ENCODE measurements around the gene SCLT1. TPM values are rescaled to one million over a fixed set of nuclear protein-coding genes. Genes with fewer than 3 reads are reported as not detected.

SCLT1 gene
- polyA plus RNA-seq, 1 of the 3 experiments (the other 2 are of a cell fraction) = 2.2 TPM

DNA sequence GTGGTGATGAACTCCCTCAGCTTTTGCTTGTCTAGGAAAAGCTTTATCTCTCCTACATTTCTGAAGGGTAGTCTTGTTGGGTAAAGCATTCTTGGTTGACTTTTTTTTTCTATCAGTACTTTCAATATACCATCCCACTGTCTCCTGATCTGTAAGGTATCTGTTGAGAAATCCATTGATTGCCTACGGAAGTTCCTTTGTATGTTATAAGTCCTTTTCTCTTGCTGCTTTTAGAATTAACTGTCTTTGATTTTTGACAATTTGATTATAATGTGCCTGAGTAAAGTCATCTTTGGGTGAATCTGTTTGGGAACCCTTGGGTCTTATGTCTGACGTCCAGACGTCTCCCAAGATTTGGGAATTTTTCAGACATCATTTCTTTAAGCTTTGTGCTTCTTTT lies 30.8 kb downstream of the SCLT1 start:
- WGBS (ENCODE audit: low lambda C conversion rate) = 93% methylated on average over 3 of the region's 3 CpGs
- H3K9ac ChIP-seq = no peak overlapping the region

DNA sequence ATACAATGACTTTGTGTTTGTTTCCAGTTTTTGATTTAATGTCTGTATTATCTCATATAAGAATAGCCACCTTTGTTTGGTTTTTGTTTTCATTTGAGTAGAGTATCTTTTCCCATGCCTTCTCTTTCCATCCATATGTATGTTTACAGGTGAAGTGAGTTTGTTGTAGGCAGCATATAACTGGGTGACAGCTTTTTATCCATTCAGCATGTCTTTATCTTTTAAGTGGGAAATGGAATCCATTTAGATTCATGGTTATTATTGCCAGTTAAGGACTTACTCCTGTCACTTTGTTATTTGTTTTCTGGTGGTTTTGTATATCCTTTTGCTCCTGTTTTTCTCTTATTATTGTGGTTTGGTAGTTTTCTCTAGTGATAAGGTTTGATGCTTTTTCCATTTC lies 34.3 kb downstream of the SCLT1 start:
- H2AFZ ChIP-seq (ENCODE audit: low read depth) = no peak overlapping the region
- peaks cover 0 to 26% of the 10 kb centered on the region in 2 experiments for H3K36me3 ChIP-seq (replicated peaks in 1 of 2; ENCODE audit: control insufficient read depth in 1 of 2, insufficient read depth in 2 of 2, low read length in 1 of 2)
- DNase-seq = no peak
- no peak overlapping the region for H3K9ac ChIP-seq
- H3K27me3 ChIP-seq (ENCODE audit: insufficient read depth) = no peaks in the 10 kb centered on the region
- no peaks in the 10 kb centered on the region for H4K20me1 ChIP-seq (ENCODE audit: insufficient read depth)
- H3K27ac ChIP-seq (ENCODE audit: low read depth in 2 of 2, low read length in 1 of 2) = no peak overlapping the region
- no peaks in the 10 kb centered on the region for H3K9me2 ChIP-seq
- POLR2A ChIA-PET = no interaction called here
- peaks cover 31% of the 10 kb centered on the region; the same call in 1 of the 2 replicates for H3K9me3 ChIP-seq
- no peaks in the 10 kb centered on the region for H3F3A ChIP-seq (replicated peaks; ENCODE audit: insufficient read depth)
- no peak overlapping the region for H3K4me2 ChIP-seq
- no peaks in the 10 kb centered on the region for H3K4me1 ChIP-seq (ENCODE audit: control insufficient read depth in 1 of 2, insufficient read depth in 2 of 2, low read depth in 1 of 2, low read length in 1 of 2)
- TF ChIP-seq SMC3 (IDR thresholded peaks at IDR 0.05; ENCODE audit: low read depth, low read length) (no peak), TEAD4 (IDR thresholded peaks at IDR 0.05; ENCODE audit: borderline replicate concordance, insufficient read depth) (no peak), EZH2phosphoT487 (IDR thresholded peaks at IDR 0.05; ENCODE audit: borderline replicate concordance, low read depth) (no peak), POLR2AphosphoS5 (IDR thresholded peaks at IDR 0.05; ENCODE audit: low read depth, low read length) (no peak), FOXM1 (IDR thresholded peaks at IDR 0.05; ENCODE audit: low read depth) (no peak)
- TF ChIP-seq, protein P1, sequence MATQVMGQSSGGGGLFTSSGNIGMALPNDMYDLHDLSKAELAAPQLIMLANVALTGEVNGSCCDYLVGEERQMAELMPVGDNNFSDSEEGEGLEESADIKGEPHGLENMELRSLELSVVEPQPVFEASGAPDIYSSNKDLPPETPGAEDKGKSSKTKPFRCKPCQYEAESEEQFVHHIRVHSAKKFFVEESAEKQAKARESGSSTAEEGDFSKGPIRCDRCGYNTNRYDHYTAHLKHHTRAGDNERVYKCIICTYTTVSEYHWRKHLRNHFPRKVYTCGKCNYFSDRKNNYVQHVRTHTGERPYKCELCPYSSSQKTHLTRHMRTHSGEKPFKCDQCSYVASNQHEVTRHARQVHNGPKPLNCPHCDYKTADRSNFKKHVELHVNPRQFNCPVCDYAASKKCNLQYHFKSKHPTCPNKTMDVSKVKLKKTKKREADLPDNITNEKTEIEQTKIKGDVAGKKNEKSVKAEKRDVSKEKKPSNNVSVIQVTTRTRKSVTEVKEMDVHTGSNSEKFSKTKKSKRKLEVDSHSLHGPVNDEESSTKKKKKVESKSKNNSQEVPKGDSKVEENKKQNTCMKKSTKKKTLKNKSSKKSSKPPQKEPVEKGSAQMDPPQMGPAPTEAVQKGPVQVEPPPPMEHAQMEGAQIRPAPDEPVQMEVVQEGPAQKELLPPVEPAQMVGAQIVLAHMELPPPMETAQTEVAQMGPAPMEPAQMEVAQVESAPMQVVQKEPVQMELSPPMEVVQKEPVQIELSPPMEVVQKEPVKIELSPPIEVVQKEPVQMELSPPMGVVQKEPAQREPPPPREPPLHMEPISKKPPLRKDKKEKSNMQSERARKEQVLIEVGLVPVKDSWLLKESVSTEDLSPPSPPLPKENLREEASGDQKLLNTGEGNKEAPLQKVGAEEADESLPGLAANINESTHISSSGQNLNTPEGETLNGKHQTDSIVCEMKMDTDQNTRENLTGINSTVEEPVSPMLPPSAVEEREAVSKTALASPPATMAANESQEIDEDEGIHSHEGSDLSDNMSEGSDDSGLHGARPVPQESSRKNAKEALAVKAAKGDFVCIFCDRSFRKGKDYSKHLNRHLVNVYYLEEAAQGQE (IDR thresholded peaks at IDR 0.05; ENCODE audit: low read depth, low read length) = no peak
- TF ChIP-seq, protein P2, sequence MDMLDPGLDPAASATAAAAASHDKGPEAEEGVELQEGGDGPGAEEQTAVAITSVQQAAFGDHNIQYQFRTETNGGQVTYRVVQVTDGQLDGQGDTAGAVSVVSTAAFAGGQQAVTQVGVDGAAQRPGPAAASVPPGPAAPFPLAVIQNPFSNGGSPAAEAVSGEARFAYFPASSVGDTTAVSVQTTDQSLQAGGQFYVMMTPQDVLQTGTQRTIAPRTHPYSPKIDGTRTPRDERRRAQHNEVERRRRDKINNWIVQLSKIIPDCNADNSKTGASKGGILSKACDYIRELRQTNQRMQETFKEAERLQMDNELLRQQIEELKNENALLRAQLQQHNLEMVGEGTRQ (IDR thresholded peaks at IDR 0.05; ENCODE audit: borderline replicate concordance, low read depth, low read length) = no peak
- CTCF ChIA-PET = no interaction called here
- no peaks in the 10 kb centered on the region for H3K79me2 ChIP-seq (ENCODE audit: insufficient read depth)
- no peak overlapping the region for H3K4me3 ChIP-seq (ENCODE audit: low read depth in 2 of 2, low read length in 1 of 2)

More for the DNA sequence above, 30.8 kb downstream of the SCLT1 start:
- peaks cover 32% of the 10 kb centered on the region for H3K9me3 ChIP-seq
- H3K4me2 ChIP-seq = no peak overlapping the region
- no peaks in the 10 kb centered on the region for H3F3A ChIP-seq (replicated peaks; ENCODE audit: insufficient read depth)
- ChIA-PET POLR2A (no interaction called here), CTCF (interaction anchor here (1.0 kb wide), 1 partner anchor 657 kb away, joined by 3 read pairs; no protein-coding TSS in a partner anchor)
- peaks cover 0 to 32% of the 10 kb centered on the region in 2 experiments for H3K36me3 ChIP-seq (replicated peaks in 1 of 2; ENCODE audit: control insufficient read depth in 1 of 2, insufficient read depth in 2 of 2, low read length in 1 of 2)
- H4K20me1 ChIP-seq (ENCODE audit: insufficient read depth) = no peaks in the 10 kb centered on the region
- H3K4me1 ChIP-seq (ENCODE audit: control insufficient read depth in 1 of 2, insufficient read depth in 2 of 2, low read depth in 1 of 2, low read length in 1 of 2) = no peaks in the 10 kb centered on the region; a peak in 1 of 4 replicates
- peaks cover 13% of the 10 kb centered on the region for H3K79me2 ChIP-seq (ENCODE audit: insufficient read depth)
- TF ChIP-seq TEAD4 (IDR thresholded peaks at IDR 0.05; ENCODE audit: borderline replicate concordance, insufficient read depth) = no peak
- no peak for TF ChIP-seq TCF12 (IDR thresholded peaks at IDR 0.05)
- TF ChIP-seq GABPA (IDR thresholded peaks at IDR 0.05; ENCODE audit: low read depth) = no peak
- no peak for TF ChIP-seq GATA2 (CRISPR knock-in tag; IDR thresholded peaks at IDR 0.05)
- no peak for TF ChIP-seq CHD2 (IDR thresholded peaks at IDR 0.05; ENCODE audit: low read length, partially characterized antibody)
- no peak for TF ChIP-seq FOXM1 (IDR thresholded peaks at IDR 0.05; ENCODE audit: low read depth)
- TF ChIP-seq TAF1 (IDR thresholded peaks at IDR 0.05; ENCODE audit: borderline replicate concordance, low read depth, low read length) = no peak
- TF ChIP-seq JUND (IDR thresholded peaks at IDR 0.05) = no peak
- TF ChIP-seq, protein P3, sequence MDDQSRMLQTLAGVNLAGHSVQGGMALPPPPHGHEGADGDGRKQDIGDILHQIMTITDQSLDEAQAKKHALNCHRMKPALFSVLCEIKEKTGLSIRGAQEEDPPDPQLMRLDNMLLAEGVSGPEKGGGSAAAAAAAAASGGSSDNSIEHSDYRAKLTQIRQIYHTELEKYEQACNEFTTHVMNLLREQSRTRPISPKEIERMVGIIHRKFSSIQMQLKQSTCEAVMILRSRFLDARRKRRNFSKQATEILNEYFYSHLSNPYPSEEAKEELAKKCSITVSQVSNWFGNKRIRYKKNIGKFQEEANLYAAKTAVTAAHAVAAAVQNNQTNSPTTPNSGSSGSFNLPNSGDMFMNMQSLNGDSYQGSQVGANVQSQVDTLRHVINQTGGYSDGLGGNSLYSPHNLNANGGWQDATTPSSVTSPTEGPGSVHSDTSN (IDR thresholded peaks at IDR 0.05) = no peak
- TF ChIP-seq, protein P4, sequence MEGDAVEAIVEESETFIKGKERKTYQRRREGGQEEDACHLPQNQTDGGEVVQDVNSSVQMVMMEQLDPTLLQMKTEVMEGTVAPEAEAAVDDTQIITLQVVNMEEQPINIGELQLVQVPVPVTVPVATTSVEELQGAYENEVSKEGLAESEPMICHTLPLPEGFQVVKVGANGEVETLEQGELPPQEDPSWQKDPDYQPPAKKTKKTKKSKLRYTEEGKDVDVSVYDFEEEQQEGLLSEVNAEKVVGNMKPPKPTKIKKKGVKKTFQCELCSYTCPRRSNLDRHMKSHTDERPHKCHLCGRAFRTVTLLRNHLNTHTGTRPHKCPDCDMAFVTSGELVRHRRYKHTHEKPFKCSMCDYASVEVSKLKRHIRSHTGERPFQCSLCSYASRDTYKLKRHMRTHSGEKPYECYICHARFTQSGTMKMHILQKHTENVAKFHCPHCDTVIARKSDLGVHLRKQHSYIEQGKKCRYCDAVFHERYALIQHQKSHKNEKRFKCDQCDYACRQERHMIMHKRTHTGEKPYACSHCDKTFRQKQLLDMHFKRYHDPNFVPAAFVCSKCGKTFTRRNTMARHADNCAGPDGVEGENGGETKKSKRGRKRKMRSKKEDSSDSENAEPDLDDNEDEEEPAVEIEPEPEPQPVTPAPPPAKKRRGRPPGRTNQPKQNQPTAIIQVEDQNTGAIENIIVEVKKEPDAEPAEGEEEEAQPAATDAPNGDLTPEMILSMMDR (IDR thresholded peaks at IDR 0.05) = no peak
- TF ChIP-seq, protein P5, sequence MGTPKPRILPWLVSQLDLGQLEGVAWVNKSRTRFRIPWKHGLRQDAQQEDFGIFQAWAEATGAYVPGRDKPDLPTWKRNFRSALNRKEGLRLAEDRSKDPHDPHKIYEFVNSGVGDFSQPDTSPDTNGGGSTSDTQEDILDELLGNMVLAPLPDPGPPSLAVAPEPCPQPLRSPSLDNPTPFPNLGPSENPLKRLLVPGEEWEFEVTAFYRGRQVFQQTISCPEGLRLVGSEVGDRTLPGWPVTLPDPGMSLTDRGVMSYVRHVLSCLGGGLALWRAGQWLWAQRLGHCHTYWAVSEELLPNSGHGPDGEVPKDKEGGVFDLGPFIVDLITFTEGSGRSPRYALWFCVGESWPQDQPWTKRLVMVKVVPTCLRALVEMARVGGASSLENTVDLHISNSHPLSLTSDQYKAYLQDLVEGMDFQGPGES (IDR thresholded peaks at IDR 0.05; ENCODE audit: low read depth, low read length) = no peak
- no peak for TF ChIP-seq SMC3 (IDR thresholded peaks at IDR 0.05; ENCODE audit: low read depth, low read length)
- 0 out of 2 replicates have a peak, but pooled peaks cover 5% of the 10 kb centered on the region for H3K9me2 ChIP-seq
- H3K4me3 ChIP-seq (ENCODE audit: low read depth in 2 of 2, low read length in 1 of 2) = no peak overlapping the region
- DNase-seq = no peak
- no peaks in the 10 kb centered on the region for H3K27me3 ChIP-seq (ENCODE audit: insufficient read depth)
- no peak overlapping the region for H2AFZ ChIP-seq (ENCODE audit: low read depth)
- H3K27ac ChIP-seq (ENCODE audit: low read depth in 2 of 2, low read length in 1 of 2) = no peak overlapping the region
